Mucosa of gallbladder (tissue), 1 donor: Measurements from ENCODE around the gene PCDHGA1. TPM values are rescaled to one million over a fixed set of nuclear protein-coding genes. Genes with fewer than 3 reads are reported as not detected.

ENCODE experiments used
- DNase-seq: peaks from one replicate; pipeline ENCODE4 v3.0.0-alpha.2; 2020; ENCODE audit warnings: low spot score
- total RNA-seq: library from RNA; stranded (reverse); gene quantifications from one replicate; pipeline ENCODE4 v1.2.1, GENCODE V29; 2021
- donor health status: DM: no; HTN: no; CAD: no.

Gene PCDHGA1
- total RNA-seq, 1 donor from 2014 or later: 0.72 TPM

DNA sequence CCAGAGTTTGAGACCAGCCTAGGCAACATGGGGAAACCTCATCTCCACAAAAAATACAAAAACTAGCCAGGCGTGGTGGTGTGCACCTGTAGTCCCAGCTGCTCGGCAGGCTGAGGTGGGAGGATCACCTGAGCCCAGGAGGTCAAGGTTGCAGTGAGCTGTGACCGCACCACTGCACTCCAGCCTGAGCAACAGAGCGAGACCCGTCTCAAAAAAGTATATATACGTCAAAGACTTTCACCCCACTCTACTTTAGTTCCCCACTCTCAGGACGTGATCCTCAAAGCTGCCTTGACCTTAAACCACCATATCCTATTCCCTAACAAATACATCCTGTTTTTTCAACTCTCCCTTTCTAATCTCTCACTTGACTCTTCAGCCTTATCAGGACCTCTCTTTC, 199.6 kb downstream of the PCDHGA1 start:
- DNase-seq: no peak

GRCh38 chr5:141532726-141533125, 202.4 kb downstream of the PCDHGA1 start:
- DNase-seq: no peak

DNA sequence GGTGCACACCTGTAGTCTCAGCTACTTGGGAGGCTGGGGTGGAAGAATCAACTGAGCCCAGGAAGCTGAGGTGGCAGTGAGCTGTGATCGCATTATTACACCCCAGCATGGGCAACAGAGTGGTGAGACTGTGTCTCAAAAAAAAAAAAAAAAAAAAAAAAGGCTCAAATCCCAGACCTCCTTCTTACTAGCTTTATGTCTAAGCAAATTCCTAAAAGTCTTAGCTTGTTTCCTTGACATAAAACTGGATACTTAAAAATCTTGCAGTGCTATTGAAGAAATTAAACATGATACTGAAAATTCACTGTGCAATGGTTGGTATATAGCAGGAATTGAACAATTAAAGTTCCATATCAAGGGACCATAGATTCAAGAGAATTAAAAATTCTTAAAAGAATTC, 203.6 kb downstream of the PCDHGA1 start:
- no peak for DNase-seq

GRCh38 chr5:141534492-141535213, 204.3 kb downstream of the PCDHGA1 start:
- no peak for DNase-seq

- no peak for DNase-seq
These were observed 212.7 kb downstream of the PCDHGA1 start for GRCh38 chr5:141543053-141543452.

DNA sequence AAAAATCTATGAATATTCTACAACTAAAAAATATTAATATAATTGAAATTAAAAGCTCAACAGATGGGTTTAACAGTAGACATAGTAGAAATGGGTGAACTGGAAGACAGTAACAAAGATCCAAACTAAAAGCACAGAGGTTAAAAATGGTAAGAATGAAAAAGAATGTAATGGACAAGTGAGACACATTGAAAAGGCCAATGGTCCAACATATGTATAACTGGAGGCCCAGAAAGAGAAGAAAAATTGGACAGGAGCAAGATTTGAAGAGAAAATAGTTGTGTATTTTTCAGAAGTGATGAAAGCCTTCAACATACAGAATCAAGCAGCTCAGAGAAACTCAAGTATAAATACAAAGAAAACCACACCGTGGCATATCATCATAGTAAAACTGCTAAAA, 217.2 kb downstream of the PCDHGA1 start:
- no peak for DNase-seq

DNA sequence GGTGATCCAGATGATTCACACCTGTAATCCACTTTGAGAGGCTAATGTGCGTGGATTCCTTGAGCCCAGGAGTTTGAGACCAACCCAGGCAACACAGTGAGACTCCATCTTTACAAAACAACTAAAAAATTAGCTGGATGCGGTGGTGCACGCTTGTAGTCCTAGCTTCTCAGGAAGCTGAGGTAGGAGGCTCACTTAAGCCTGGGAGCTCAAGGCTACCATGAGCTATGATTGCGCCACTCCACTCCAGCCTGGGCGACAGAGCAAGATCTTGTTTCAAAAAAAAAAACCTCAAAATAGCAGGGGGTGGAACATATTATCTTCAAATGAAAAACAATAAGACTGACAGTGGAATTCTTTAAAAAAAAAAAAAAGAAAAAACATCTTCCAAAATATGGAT, 217.6 kb downstream of the PCDHGA1 start:
- no peak for DNase-seq

DNA sequence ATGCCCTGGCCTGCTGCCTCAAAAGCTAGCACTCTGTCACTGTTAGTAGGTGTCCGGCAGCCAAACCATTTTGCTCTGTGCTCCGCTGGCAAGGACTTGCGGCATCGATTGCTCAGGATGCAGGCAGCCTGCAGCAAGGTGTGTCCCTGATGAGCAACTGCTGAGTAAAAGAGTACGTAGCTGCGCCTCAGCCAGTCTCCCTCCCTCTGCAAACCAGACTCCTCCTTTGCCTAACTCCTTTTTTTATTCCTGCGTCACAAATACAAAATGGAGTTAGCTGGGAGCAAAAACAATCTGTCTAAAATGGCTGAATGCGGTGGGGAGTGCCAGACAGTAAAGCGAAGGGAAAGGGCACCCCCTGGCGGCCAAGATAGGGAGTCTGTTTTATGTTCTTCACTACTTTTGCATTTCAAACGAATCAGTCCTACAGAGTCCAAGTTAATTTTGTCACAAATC, 227.4 kb downstream of the PCDHGA1 start:
- DNase-seq: peak; percentile 88

DNA sequence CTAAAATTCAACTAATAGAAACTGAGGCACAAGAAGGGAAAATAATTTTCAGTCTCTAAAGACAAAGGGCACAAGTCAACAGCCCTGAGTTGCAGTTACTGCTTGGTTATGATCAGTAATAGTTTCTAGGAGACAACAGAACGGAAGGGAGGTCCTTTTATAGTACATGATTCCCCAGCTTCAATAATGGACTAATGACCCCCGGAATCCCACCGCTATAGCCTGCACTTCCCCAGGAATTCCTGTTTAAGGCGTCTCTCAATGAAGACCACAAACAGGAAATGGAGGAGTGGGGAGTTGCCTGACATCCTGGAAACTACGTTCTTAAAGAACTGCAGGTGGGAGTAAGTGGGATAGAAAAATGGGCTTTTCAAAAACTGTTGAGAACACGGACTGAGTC, 227.8 kb downstream of the PCDHGA1 start:
- DNase-seq: no peak

DNA sequence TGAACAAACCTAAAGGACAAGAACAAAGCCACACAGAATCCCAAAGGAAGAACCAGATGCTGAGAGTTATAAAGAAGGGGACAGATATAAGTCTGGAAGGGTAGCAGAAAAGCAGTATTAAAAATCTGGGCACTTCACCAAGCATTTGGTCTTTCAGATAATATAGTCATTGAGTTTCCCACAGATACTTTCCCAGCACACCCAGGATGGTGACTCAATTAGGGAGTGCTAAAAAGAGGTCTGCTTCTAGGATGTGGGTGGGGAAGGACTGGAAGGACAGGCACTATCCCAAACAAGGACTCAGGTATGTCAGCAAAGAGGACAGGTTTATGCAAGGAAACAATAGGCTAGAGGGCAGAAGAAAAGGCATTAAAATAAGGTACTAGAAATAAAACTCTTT, 229.1 kb downstream of the PCDHGA1 start:
- DNase-seq: no peak

DNA sequence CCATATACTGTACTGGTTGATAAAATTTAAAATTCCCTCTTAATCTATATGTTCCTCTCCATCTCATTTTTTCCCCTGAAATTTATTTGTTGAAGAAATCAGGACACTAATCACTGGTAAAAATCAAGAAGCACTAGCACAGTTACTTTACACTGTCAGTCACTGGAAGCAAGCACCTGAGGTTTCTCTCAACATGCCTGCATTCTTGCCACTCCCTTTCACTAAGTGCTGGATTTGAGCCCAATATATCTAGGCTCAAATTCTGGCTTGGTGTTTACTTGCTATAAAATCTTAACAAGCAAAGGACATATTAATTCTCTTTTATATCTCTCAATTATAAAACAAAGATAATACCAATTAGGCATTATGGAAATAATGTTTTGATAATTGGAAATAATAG, 229.8 kb downstream of the PCDHGA1 start:
- peak; percentile 18 for DNase-seq

DNA sequence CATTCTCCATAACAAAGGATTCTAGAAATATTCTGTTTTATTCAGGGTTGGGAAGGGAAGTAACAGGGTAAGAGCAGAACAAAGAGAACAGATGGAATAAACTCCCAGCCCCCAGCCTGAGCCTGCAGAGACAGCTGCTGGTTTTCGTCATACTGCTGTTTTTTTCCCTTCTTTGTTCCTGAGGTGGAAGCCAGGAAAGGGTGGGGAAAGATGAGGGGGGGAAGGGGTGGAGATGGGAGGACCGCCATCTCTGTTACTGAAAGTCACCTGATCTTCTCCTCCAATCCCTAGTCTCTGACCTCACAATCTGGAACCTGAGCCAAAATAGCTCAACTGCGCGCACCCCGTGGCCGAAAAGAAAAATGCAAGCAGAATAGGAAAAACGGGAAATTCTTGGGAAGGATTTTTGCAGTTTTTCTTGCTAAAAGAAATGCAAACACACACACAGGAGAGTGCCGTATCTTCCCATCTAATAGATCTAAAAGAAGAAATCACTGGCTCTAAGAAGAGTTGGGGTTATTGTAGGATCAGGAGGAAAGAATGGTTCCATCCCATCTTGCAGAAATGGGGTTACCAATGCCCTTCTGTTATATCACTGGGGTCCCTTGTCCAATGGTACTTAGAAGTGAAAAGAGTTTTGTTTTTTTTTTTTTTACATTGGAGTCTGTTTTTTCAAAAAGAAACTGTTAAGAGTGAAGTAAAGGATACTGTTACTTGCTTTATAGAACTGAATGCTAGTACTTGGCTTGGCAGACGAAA, 230.6 kb downstream of the PCDHGA1 start:
- peak; percentile 91 for DNase-seq

Other genes starting within 250 kb of the PCDHGA1 start
- gene PCDHB2, start 235.9 kb upstream of the PCDHGA1 start, total RNA-seq: 3.6 TPM
- 1.4 TPM for gene PCDHB3, start 230.0 kb upstream of the PCDHGA1 start, total RNA-seq
- gene PCDHB4, start 208.7 kb upstream of the PCDHGA1 start, total RNA-seq: 5.2 TPM
- 8.0 TPM for gene PCDHB5, start 195.3 kb upstream of the PCDHGA1 start, total RNA-seq
- 0.60 TPM for gene PCDHB6, start 180.5 kb upstream of the PCDHGA1 start, total RNA-seq
- 2.1 TPM for gene PCDHB7, start 157.9 kb upstream of the PCDHGA1 start, total RNA-seq
- gene PCDHB8, start 152.7 kb upstream of the PCDHGA1 start, total RNA-seq: 1.8 TPM
- gene PCDHB16, start 148.1 kb upstream of the PCDHGA1 start, total RNA-seq: 3.0 TPM
- 2.1 TPM for gene PCDHB9, start 143.4 kb upstream of the PCDHGA1 start, total RNA-seq
- 2.5 TPM for gene PCDHB10, start 138.2 kb upstream of the PCDHGA1 start, total RNA-seq
- 8.5 TPM for gene PCDHB11, start 130.9 kb upstream of the PCDHGA1 start, total RNA-seq
- 3.5 TPM for gene PCDHB12, start 121.8 kb upstream of the PCDHGA1 start, total RNA-seq
- 8.3 TPM for gene PCDHB13, start 116.6 kb upstream of the PCDHGA1 start, total RNA-seq
- 9.4 TPM for gene PCDHB14, start 107.2 kb upstream of the PCDHGA1 start, total RNA-seq
- gene PCDHB15, start 85.1 kb upstream of the PCDHGA1 start, total RNA-seq: 3.6 TPM
- not detected for gene SLC25A2, start 26.5 kb upstream of the PCDHGA1 start, total RNA-seq
- 65.2 TPM for gene TAF7, start 9.7 kb upstream of the PCDHGA1 start, total RNA-seq
- gene PCDHGA2, start 8.2 kb downstream of the PCDHGA1 start, total RNA-seq: 6.7 TPM
- 4.0 TPM for gene PCDHGA3, start 13.3 kb downstream of the PCDHGA1 start, total RNA-seq
- 4.6 TPM for gene PCDHGB1, start 19.6 kb downstream of the PCDHGA1 start, total RNA-seq
- 3.3 TPM for gene PCDHGA4, start 24.5 kb downstream of the PCDHGA1 start, total RNA-seq
- gene PCDHGB2, start 29.5 kb downstream of the PCDHGA1 start, total RNA-seq: 5.1 TPM
- gene PCDHGA5, start 33.6 kb downstream of the PCDHGA1 start, total RNA-seq: 3.3 TPM
- gene PCDHGB3, start 39.7 kb downstream of the PCDHGA1 start, total RNA-seq: 3.0 TPM
- gene PCDHGA6, start 43.4 kb downstream of the PCDHGA1 start, total RNA-seq: 6.6 TPM
- gene PCDHGA7, start 52.2 kb downstream of the PCDHGA1 start, total RNA-seq: 4.5 TPM
- gene PCDHGB4, start 57.2 kb downstream of the PCDHGA1 start, total RNA-seq: 5.2 TPM
- 1.9 TPM for gene PCDHGA8, start 62.1 kb downstream of the PCDHGA1 start, total RNA-seq
- gene PCDHGB5, start 67.4 kb downstream of the PCDHGA1 start, total RNA-seq: 12.4 TPM
- gene PCDHGA9, start 72.3 kb downstream of the PCDHGA1 start, total RNA-seq: 7.5 TPM
- 11.6 TPM for gene PCDHGB6, start 77.5 kb downstream of the PCDHGA1 start, total RNA-seq
- gene PCDHGA10, start 82.5 kb downstream of the PCDHGA1 start, total RNA-seq: 6.2 TPM
- 15.5 TPM for gene PCDHGB7, start 87.2 kb downstream of the PCDHGA1 start, total RNA-seq
- gene PCDHGA11, start 90.5 kb downstream of the PCDHGA1 start, total RNA-seq: 4.2 TPM
- gene PCDHGA12, start 100.0 kb downstream of the PCDHGA1 start, total RNA-seq: 10.2 TPM
- 82.4 TPM for gene PCDHGC3, start 145.5 kb downstream of the PCDHGA1 start, total RNA-seq
- 2.6 TPM for gene PCDHGC4, start 154.5 kb downstream of the PCDHGA1 start, total RNA-seq
- 2.0 TPM for gene PCDHGC5, start 158.6 kb downstream of the PCDHGA1 start, total RNA-seq